HK-2 (cell line): ENCODE measurements around the gene CRTC1.

Experiments
- DNase-seq: peaks from one replicate; pipeline ENCODE4 v3.0.0-alpha.2; 2018; ENCODE audit not compliant: unreplicated experiment

CRTC1 gene

DNA sequence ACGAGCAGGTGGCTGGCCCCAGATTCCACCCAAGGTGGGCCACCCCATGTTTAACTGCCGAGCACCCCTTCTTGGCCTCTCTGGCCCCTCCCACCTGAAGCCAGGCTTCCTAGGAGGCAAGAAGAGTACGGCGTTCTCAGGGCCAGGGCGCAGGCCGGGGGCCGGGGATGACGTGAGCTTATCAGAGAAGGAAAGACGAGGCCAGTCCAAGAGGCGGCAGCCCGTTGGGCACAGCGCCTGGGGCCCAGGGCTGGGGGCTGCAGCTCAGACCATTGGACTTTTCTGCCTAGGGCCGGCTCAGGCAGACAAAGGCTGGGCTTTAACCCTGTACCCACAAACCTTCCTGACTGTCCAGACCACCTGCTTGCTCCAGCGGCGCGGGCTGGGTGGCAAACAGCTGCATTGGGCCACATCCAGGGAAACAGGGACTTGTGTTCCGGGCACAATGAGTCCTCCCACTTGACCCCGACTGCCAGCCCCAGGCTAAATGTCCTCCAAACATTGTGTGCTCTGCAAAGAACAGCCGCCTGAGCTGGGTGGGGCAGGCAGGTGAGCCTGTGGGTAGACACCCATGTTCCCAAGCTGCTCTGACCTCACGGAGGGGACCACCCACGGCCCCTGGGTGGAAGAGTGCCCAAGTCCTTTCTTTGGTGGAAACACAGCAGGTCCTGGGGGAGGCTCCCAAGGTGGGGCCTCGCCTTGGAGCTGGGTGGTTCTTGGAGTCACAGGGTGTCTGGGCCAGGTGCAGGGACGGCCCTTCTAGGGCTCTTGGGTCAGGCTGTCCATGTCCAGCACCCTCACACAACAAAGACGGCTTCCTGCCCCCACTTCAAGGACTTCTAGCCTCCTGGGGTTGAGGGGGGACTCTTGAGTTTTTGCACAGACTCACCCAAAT, 85.8 kb downstream of the CRTC1 start:
- DNase-seq: no peak

DNA sequence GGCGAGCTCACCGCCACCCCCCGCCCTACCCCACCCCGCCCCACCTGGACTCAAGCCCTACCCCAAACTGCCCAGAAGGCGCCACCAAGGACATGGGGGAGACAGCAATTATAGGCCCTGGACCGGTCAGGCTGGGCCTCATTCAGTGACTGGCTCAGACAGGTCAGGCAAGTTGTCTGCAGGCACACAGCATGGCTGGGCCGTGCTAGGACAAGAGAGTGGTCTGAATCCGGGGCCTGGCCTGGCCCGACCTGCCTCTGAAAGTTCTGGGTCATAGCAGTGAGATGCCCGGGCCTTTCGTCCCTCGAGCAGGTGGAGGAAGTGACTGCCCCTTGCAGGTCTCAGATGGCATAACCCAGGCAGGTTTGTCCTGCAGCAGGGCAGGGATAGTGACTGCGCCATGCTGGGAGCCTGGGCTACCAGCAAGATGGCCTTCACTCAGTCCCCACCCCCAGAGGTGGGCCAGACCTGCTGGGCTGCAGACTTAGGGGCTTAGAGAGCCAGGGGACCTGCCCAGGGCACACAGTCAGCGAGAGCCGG, 86.6 kb downstream of the CRTC1 start:
- DNase-seq: no peak

DNA sequence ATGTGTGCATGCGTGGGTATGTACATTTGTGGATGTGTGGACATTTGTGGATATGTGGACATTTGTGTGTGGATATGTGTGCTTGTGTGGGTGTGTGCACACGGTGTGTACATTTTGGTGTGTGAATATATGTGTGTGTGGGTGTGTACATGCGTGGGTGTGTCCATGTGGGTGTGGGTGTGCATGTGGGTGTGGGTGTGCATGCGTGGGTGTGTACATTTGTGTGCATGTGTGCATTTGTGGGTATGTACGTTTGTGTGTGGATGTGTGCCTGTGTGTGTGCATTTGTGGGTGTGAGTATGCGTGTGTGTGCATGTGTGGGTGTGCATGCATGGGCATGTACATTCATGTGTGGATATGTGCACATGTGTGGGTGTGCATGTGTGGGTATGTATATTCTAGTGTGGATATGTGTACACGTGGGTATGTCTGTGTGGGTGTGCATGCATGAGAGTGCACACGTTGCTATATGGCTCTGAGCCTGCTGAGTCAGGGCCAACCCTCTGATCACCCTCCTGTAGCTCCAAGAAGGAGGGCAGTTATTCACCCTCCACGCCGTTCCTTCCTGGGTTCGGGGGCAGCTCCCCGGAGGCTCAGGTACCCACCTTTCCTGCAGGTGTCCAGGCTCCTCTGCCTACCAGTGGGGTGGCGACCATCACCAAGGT, 87.3 kb downstream of the CRTC1 start:
- no peak for DNase-seq

DNA sequence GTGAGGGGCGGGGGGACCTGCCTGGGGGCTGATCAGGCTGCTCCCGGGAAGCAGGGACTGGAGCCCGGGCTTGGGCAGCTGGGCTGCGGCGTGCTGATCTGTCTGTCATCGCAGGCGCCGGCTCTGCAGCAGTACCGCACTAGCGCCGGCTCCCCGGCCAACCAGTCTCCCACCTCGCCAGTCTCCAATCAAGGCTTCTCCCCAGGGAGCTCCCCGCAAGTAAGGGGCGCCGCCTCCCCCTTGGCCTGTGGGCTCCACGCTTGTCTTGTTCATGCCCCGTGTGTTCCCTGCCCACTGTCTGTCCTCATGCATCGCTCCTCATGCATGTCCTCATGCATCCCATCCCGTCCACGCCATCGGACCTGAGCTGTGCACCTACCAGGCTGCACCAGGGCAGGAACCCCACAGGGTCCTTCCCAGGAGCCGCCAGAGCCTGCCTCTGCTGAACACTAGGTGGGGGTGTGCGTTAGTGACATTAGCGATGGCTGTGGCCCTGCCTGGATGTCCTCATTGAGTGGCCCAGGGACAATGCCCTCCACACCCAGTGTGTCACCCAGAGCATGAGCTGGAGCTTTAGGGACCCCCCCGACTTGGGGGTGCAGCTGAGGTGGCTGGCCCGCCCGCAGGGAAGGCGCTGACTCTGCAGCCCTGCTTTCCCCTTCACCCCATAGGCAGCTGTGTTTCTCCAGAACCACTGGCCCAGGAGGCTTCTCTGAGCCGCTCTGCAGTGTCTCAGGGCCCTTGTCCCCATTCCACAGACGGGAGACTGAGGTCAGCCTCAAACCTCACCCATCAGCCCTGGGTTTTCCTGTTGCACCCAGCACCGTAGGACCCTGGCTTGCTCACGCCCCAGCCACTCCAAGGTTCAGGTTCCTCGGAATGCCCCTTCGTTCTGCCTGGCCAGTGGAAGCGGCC, 88.1 kb downstream of the CRTC1 start:
- DNase-seq: no peak

DNA sequence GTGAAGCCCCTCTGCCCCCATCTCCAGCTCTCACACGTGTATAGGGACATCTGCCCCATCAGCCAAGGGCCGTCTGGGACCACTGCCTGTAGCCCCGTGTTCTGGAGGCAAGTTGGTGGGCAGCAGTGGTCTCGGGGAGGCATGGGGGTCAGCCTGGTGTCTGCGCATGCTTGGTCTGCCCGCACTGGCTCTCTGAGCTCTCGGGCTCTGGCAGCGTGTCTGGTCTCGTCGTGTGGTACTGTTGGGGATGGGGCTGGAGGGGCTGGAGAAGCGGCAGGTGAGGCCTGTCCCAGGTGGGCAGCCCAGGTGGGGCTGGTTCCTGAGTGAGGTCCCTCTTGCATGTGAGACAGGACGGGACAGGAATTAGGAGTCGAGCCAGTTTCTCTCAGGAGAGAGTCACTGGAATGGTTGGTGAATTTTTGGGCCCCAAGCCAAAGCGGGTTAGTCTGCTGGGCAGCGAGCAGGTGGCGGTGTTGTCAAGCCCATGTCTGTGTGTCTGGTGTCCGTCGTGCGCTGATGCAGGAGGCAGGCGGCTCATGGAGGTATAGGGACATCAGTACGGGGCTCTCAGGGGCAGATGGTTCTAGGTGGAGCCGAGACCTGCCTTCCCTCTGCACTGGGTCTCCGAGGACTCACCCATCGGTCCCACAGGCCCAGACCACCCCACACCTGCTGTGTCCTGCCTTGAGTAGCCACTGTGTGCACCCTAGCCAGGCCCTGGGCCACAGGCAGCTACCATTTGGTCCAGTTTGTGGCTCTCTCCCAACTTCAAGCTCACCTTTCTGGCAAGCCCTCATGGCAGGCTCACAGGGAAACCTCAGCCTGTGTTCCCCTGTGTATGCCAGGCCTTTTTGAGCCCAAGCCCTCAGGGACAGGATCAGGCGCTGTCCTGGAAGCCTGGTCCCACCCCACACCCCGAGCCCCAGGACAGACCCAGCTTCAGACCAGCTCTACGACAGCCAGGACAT, 89.4 kb downstream of the CRTC1 start:
- no peak for DNase-seq

DNA sequence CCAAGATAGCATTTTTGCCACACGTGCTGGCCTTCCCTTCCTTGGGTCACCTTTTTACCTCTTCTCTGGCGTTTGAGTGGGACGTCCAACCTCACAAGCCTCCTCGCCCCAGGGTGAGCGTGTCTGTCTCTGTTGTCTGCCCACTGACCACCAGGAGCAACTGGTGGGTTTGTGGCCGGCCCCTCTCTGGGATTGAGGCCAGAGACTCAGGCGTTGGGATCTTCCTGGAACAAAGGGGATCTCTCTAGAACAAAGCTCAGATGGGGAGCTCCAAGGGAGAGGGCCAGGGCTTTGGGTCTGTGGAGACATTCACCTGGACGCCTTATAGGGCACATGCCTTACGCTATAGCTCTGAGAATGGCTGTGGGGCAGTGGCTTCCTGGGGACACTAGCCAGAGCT, 90.2 kb downstream of the CRTC1 start:
- no peak for DNase-seq

DNA sequence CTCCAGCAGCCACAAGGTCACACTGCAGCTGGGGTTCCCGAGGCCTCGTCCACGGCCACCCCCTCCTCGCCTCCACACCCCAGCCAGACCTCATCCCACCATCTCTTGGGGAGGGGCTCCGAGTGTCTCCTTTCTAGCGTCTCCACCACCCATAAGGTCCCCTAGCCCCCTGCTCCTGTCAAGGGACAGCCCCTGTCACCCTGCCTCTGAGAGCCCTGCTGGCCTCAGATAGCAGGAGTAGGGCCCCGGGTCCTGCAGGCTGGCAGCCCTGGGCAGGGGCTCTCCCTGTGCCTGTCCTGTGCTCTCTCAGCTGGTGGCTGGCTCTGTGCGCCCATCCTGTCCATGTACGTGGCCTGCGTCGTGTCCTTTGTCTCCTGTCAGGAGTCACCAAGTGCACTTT, 90.6 kb downstream of the CRTC1 start:
- DNase-seq: no peak

DNA sequence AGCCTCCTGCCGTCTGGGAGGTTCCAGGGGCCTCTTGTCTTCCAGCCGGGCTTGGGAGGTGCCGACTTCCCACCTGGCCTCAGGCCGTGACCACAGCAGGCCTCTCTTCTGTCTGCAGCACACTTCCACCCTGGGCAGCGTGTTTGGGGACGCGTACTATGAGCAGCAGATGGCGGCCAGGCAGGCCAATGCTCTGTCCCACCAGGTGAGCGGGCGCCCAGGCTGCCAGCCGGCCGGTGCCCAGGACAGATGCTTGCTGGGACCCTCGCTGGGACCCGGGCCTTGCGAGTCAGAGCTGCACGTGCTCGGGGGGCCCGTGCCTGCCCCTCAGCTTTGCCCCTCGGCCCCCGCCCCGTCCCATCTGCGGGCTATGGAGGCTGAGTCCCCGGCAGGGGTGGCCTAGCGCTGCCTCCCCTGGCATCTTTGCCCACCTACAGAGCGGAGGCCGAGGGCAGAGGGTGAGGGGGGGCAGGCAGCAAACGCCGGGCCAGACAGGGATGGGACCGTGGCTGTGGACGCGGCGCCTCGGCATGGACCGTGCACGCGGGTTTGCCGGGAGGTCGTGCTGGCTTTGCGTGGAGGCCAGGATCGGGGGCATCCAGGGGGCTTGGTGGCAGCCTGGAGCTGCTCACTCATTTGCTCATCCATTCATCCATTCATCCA, 91.4 kb downstream of the CRTC1 start:
- DNase-seq: no peak

DNA sequence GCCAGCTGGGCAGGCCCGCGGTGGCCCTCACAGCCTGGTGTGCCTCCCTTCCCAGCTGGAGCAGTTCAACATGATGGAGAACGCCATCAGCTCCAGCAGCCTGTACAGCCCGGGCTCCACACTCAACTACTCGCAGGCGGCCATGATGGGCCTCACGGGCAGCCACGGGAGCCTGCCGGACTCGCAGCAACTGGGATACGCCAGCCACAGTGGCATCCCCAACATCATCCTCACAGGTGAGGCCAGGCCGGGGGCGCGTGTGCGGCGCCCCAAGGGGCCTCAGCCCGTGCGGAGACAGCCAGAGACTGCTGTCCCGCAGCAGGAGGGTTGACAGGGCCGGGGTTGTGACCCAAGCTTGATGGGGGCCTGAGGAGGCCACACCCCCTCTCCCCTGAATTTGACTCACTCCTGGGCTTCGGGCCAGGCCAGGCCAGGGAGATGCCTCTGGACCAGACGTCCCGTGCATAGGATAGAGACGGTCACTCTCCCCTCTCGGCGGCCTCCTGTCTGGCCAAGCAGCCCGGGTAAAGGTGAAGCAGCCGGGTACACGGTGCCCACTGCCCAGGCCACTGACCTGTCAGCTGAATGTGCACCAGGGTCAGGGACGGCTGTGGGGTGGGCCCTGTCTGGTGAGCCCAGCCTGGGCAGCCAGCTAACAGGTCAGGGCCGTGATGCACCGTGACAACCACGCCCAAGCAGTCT, 92.3 kb downstream of the CRTC1 start:
- DNase-seq: peak; percentile 48

DNA sequence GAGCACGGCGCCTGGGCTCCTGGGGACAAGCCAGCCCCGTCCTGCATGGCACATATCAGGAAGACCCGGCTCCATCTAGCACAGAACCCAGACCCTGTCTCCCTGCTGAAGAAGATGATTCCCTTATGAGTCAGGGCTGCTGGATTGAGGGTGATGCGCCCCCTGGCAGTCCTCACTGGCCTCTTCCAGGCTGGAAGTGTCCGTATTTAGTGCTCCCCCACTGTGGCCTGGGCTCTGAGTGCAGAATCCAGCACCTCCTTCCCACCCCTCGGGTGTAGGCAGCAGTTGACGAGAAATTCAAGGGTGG, 92.8 kb downstream of the CRTC1 start:
- DNase-seq: peak; percentile 56

DNA sequence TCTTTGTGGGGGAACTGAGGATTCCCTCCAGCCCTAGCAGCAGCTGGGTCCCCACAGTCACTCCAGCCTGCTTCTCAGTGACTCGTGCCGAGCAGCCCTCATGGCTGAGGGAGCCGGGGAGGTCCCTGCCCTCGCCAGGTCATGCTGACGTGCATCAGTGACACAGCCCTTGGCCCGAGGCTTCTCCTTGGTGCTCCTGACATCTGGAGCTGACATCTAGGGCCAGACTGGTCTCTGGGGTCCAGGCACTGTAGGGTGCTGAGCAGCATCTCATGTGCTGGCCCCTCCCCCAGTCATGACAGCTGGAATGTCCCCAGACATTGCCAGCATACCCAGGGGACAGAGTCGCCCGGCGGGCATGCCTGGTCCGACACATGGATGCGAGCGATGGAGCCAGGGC, 93.3 kb downstream of the CRTC1 start:
- peak; percentile 54 for DNase-seq

DNA sequence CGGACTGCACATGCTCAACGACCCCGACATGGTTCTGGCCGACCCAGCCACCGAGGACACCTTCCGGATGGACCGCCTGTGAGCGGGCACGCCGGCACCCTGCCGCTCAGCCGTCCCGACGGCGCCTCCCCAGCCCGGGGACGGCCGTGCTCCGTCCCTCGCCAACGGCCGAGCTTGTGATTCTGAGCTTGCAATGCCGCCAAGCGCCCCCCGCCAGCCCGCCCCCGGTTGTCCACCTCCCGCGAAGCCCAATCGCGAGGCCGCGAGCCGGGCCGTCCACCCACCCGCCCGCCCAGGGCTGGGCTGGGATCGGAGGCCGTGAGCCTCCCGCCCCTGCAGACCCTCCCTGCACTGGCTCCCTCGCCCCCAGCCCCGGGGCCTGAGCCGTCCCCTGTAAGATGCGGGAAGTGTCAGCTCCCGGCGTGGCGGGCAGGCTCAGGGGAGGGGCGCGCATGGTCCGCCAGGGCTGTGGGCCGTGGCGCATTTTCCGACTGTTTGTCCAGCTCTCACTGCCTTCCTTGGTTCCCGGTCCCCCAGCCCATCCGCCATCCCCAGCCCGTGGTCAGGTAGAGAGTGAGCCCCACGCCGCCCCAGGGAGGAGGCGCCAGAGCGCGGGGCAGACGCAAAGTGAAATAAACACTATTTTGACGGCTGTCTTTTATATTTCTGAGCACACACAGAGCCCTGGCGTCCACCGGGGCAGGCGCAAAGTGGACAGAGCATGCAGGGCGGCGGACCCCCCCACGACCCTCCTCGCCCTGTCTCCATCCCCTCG, 94.0 kb downstream of the CRTC1 start:
- no peak for DNase-seq

DNA sequence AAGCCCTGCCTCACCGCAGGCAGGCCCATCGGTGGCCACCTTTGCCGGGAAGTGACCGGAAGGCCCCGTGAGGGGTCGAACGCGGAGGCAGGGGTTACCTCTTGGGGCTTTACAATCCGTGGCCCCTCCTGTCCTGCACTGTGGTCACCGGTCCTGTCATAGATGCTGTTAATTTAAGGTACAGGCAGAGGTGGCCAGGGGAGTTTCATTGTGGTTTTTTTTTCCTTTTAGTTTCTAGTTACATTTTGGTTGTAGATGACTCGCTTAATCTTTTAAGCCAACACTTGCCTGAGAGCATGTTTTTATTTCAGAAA, 94.6 kb downstream of the CRTC1 start:
- DNase-seq: no peak

DNA sequence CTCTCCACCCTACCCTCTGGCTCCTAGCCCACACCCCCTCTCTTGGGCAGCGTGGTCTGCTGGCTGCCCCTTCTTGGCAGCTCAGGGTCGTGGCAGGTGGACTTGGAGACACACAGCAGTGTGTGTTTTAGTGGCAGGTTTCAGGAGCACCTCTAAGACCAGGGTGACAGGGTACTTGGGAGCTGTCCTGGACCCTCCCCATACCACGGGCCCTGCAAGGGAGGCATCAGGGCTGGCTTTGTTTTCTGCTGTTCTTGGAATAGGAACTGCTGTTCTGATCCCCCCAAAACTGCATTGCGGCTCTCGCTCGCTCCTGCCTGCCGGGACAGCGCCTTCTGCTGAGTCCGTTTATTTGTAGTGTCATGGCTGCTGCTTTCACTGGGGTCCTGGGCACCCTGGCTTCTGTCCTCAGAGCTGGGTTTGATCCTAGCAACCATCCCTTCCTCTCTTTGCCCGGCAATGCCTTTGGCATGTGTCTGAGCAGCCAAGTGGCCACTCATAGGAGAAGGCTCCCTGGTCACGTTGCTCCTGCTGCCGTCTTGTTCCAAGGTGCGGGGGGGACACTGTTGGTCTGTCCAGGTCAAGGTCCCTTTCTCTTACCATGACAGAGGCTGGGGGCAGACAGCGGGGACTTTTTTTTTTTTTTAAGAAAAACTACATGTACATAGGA, 95.5 kb downstream of the CRTC1 start:
- no peak for DNase-seq

DNA sequence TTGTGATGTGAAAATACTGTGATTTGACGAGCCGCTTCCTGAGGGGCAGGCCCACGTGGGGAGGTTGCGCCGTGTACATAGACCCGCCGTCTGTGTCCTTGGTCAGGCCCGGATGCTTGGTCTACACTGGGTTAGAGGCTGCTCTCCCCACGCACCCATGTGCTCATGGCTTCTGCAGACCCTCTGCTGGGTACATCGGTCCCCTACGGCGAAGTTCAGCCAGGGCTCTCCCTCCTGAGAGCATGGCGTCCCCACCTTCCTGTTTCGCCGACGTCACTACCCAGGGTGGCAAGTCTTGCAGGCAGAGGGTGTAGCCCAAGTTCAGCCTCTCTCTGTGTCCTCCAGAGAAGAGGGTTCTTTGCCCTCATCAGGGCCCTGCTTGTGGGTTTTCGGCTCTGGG, 96.6 kb downstream of the CRTC1 start:
- DNase-seq: no peak

DNA sequence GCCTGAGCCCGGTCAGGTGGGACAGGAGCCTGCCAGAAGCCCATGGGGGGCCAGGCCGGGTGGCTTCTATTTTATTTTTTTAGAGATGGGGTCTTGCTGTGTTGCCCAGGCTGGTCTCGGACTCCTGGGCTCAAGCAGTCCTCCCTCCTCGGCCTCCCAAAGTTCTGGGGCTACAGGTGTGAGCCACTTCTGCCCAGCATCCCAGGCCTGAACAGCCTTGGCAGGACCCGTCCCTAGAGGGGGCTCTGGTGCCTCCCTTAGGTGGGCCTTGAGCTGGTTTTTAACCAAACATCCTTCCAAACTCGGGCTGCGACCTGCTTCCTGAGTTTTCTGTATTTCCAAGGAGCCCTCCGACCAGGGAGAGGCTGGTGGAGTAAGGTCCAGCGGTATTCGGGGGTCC, 97.2 kb downstream of the CRTC1 start:
- no peak for DNase-seq

DNA sequence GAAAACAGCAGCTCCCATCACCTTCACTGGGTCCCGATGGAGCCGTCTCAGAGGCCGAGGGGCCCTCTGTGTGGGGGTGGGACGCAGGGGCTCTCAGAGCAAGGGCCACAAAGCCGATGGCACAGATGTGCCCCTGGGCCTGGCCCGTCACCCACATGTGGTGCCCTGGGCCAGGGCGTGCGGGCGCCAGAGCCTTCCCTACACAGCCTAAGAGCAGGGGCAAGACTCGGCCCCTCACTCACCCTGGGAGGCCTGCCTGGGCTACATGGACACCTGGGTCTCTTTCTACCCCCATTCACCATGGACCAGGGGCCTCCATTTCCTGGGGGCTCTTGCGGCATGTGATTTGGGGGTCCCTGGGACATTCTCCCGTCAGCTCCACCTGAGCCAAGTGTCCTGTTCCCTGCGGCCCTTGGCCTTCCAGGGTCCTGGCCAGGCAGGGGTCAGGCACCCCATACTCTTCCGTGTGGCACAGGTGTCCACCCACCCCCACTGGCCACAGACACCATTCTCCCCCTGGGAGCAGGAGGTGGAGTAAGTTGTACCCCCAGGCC, 97.6 kb downstream of the CRTC1 start:
- DNase-seq: no peak

DNA sequence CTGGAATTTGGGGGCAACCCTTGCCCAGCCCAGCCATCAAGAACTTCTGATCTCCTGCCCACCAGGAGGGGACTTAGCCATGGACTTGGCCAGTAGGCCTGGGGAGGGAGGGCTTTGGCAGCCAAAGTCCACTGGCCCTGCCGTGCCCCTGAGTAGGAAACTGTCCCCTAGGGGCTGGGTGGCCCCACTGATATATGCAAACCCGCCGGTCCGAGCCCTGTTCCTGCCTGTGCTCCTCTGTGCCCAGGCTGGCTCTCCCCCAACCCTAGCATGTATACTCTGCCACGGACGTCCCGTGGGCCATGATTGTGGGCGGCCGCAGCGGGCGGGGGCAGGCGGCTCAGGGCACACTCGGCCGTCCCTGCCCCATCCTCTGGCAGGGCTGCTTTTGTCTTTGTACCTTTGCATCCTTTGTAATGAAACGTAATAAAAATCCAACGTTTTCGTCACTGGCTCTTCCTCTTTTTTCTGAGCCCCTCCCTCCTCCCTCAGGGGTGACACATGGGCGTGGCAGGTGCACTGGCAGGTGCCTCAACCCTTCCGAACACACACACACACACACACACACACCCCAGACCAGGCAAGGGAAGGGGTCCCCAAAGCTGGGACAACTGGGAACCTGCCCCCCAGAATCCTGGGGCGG, 98.5 kb downstream of the CRTC1 start:
- DNase-seq: no peak
